ENCODE results near the gene DUSP2.

Gene DUSP2

DNA sequence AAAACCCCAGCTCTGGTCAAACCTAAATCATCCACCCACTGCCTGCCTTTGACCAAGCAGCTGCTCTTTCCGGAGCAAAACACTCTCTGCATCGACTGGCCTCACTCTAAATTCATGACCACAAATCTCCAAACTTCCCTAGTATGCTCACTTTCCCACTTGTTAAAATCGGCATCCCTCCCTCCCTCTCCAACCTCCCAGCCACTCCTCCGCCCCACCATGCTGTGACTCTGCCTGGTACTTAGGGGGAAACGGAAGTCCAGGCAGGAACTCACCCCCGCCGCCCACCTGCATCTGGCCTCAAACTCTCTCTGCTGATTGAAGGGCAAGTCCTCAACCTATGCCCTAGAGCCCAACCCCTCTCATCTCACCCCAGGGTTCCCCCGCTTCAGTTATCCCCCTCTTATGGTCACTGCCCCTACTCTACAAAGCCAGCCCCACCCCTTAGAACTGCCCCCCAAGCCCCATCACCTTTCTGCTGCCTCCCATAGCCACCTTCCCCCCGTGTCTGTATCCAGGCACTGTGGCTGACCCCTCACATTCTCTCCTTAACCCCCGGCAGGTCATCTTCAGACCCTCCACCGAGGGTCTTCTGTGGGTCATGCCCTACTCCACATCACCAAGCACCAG, 25.0 kb downstream of the DUSP2 start:
- Histone ChIP-seq H3K36me3 (no peaks in the 10 kb centered on the region), H3K9me3 (no peaks in the 10 kb centered on the region), H3K4me3 (ENCODE audit: low read depth, low read length) (no peak overlapping the region), H3K27me3 (no peaks in the 10 kb centered on the region), H3K4me1 (no peaks in the 10 kb centered on the region)
- DNase-seq, result no peak
- TF ChIP-seq, protein P1, sequence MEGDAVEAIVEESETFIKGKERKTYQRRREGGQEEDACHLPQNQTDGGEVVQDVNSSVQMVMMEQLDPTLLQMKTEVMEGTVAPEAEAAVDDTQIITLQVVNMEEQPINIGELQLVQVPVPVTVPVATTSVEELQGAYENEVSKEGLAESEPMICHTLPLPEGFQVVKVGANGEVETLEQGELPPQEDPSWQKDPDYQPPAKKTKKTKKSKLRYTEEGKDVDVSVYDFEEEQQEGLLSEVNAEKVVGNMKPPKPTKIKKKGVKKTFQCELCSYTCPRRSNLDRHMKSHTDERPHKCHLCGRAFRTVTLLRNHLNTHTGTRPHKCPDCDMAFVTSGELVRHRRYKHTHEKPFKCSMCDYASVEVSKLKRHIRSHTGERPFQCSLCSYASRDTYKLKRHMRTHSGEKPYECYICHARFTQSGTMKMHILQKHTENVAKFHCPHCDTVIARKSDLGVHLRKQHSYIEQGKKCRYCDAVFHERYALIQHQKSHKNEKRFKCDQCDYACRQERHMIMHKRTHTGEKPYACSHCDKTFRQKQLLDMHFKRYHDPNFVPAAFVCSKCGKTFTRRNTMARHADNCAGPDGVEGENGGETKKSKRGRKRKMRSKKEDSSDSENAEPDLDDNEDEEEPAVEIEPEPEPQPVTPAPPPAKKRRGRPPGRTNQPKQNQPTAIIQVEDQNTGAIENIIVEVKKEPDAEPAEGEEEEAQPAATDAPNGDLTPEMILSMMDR (IDR thresholded peaks at IDR 0.05; ENCODE audit: low read depth, low read length), result no peak

DNA sequence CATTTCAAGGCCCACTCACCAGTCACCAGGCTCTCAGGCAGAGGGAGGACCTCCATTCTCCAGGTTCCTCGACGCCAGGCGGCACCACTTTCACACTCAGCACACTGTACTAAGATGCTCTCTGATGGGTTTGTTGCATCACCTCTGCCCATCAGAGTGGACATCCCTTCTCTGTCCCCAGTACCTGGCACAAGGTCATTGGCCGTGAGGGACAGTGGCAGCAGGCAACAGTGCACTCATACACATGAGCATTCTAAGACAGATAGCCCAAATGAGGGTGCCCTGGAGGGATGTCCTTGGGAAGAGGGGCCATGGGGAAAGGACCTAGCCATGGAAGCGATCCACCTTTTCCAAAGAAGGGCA, 25.9 kb downstream of the DUSP2 start:
- no peak overlapping the region for H3K4me3 ChIP-seq (ENCODE audit: low read depth, low read length)
- no peak for DNase-seq
- TF ChIP-seq, protein P1 (IDR thresholded peaks at IDR 0.05; ENCODE audit: low read depth, low read length), result no peak
- no peaks in the 10 kb centered on the region for H3K9me3 ChIP-seq
- H3K36me3 ChIP-seq, result no peaks in the 10 kb centered on the region
- no peaks in the 10 kb centered on the region for H3K27me3 ChIP-seq
- no peaks in the 10 kb centered on the region for H3K4me1 ChIP-seq

DNA sequence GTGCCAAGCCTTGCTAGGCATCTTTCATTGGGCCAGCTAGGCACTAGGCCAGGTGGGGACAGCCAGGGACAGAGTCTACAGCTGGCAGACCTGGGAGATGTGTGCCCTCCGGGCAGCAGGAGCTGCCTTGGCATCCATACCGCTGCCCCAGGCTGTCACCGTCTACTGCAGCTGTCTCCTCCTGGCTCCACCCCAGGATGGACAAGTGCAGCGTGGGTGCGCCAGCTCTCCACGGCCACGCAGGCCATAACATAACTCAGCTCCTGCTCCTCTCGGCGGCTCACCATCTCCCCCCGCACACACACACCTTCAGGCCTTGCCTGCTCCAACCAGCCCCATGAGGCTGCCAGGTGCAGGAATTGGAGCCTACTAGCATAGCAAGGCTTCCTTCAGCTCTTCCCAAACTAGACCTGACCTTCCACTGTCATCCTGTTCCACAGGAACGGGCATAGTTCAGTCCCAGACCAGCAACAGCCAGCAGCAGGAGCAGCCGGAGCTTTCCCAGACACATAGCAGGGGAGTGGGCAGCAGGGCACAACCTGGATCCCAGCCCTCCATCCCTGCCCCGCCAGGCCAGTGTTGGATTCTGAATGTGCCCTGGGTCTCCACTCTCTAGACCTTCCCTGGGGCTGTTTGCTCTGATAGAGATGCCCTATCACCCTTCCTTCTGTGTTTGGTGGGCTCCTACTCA, 26.4 kb downstream of the DUSP2 start:
- H3K36me3 ChIP-seq, result no peaks in the 10 kb centered on the region
- DNase-seq, result no peak
- no peaks in the 10 kb centered on the region for H3K4me1 ChIP-seq
- TF ChIP-seq, protein P1 (IDR thresholded peaks at IDR 0.05; ENCODE audit: low read depth, low read length), result no peak
- no peak overlapping the region for H3K4me3 ChIP-seq (ENCODE audit: low read depth, low read length)
- no peaks in the 10 kb centered on the region for H3K9me3 ChIP-seq
- H3K27me3 ChIP-seq, result no peaks in the 10 kb centered on the region

DNA sequence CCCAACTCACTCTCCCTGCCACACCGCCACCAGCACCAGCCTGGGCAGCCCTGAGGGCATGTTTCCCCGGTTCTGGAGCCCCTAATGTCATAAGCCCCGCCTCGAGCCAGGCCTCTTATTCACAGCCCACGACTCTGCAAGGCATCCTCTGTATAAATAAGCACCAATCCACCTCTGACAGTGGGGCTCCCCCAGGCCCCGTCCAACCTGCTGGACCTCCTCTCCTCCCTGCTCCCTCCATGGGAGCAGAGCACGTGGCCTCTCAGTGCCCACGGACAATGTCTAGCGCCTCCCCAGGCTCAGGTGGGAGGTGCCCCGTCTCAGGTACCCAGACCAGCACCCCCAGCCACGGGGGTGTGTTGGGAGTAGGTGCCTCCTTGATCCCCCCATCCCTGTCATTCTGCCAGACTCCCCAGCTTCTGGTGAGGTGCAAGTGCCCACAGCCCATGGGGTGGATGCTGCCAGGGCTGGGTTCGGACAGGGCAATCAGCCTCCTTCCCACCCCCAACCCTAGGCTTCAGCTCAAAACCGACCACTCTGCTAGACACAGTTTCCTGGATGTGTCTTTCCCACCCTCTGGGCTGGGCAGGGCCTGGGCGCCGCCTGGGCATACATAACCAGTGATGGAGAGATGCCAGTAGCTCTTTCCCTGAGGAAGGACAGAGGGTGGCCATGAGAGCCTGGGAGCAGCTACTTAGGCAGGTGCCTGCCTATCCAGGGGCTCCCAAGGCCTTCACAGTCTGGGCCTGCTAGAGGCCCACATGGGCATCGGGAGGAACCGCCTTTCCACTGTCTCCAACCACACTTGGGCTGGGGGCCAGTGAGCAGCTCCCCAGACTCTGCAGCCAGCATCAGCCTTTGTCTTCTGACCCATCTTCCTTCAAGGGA, 27.3 kb downstream of the DUSP2 start:
- no peaks in the 10 kb centered on the region for H3K9me3 ChIP-seq
- H3K4me1 ChIP-seq, result no peaks in the 10 kb centered on the region
- H3K4me3 ChIP-seq (ENCODE audit: low read depth, low read length), result no peak overlapping the region; the same call in 1 of the 2 replicates
- TF ChIP-seq, protein P1 (IDR thresholded peaks at IDR 0.05; ENCODE audit: low read depth, low read length), result no peak
- peak; percentile 43 for DNase-seq
- H3K36me3 ChIP-seq, result no peaks in the 10 kb centered on the region
- no peaks in the 10 kb centered on the region for H3K27me3 ChIP-seq

DNA sequence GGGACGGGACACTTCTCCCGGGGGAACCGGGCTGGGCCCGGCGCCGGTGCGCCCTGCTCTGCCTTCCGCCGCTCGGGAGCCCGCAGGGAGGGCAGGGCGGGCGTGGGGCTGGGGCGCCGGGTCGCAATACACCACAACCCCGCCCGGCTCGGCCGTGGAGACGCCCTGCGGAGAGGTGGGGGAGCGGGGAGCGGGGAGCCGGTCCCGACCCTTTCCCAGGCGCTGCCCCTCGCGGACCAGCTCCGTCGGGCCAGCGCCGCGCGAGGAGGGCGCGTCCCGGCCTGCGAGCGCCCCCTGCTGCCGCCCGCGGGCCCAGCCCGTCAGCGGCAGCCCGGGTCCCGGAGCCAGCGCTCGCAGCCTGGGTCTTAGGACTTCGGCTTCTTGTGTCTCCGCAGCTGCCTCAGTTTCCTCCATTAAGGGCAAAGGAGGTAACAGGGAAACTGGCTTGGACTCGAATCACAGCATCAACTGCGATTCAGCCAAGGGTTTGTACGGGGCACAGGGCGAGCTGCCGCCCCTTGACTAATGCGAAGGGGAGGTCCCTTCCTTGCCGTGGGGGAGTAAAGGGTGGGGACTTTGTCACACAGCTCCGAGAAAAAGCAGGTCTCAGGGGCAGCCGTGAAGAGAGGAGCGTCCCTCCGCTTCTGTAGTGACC, 28.2 kb downstream of the DUSP2 start:
- TF ChIP-seq, protein P1 (IDR thresholded peaks at IDR 0.05; ENCODE audit: low read depth, low read length), result peak; percentile 27
- DNase-seq, result peak; percentile 59
- Histone ChIP-seq H3K9me3 (no peaks in the 10 kb centered on the region), H3K4me3 (ENCODE audit: low read depth, low read length) (peak overlapping the region; percentile 47), H3K36me3 (no peaks in the 10 kb centered on the region), H3K4me1 (no peaks in the 10 kb centered on the region), H3K27me3 (no peaks in the 10 kb centered on the region)
